ENCODE measurements around the gene C7.

Gene C7

GRCh38 chr5:40988746-40989510 lies 79.6 kb downstream of the C7 start:
- TF ChIP-seq CTCF (IDR thresholded peaks at IDR 0.05; ENCODE audit: low read depth, low read length, missing control alignments), result no peak

GRCh38 chr5:40991168-40991980 lies 82.1 kb downstream of the C7 start:
- DNase-seq (ENCODE audit: extremely low read depth, low read depth), result no peak
- TF ChIP-seq CTCF (IDR thresholded peaks at IDR 0.05; ENCODE audit: low read depth, low read length, missing control alignments), result no peak
- H3K4me3 ChIP-seq (replicated peaks; ENCODE audit: low read depth, low read length), result no peak overlapping the region

More at GRCh38 chr5:40988746-40989510, 79.6 kb downstream of the C7 start:
- H3K4me3 ChIP-seq (replicated peaks; ENCODE audit: low read depth, low read length), result no peak overlapping the region
- no peak for DNase-seq (ENCODE audit: extremely low read depth, low read depth)

- TF ChIP-seq CTCF (IDR thresholded peaks at IDR 0.05; ENCODE audit: low read depth, low read length, missing control alignments), result no peak
- DNase-seq (ENCODE audit: extremely low read depth, low read depth), result no peak
- H3K4me3 ChIP-seq (replicated peaks; ENCODE audit: low read depth, low read length), result no peak overlapping the region
These were observed 82.8 kb downstream of the C7 start for GRCh38 chr5:40991981-40992559.

- no peak overlapping the region for H3K4me3 ChIP-seq (replicated peaks; ENCODE audit: low read depth, low read length)
- no peak for TF ChIP-seq CTCF (IDR thresholded peaks at IDR 0.05; ENCODE audit: low read depth, low read length, missing control alignments)
- no peak for DNase-seq (ENCODE audit: extremely low read depth, low read depth)
These were observed 86.7 kb downstream of the C7 start for GRCh38 chr5:40995801-40996586.

- DNase-seq (ENCODE audit: extremely low read depth, low read depth), result no peak
- H3K4me3 ChIP-seq (replicated peaks; ENCODE audit: low read depth, low read length), result no peak overlapping the region
- TF ChIP-seq CTCF (IDR thresholded peaks at IDR 0.05; ENCODE audit: low read depth, low read length, missing control alignments), result no peak
These were observed 89.8 kb downstream of the C7 start for GRCh38 chr5:40999142-40999541.

- TF ChIP-seq CTCF (IDR thresholded peaks at IDR 0.05; ENCODE audit: low read depth, low read length, missing control alignments), result no peak
- no peak overlapping the region for H3K4me3 ChIP-seq (replicated peaks; ENCODE audit: low read depth, low read length)
- DNase-seq (ENCODE audit: extremely low read depth, low read depth), result no peak
These were observed 90.7 kb downstream of the C7 start for GRCh38 chr5:40999966-41000365.

Data from HFF-Myc (cell line).